H9 (cell line): ENCODE data around the gene POLR2A. TPM values are rescaled to one million over a fixed set of nuclear protein-coding genes. Genes with fewer than 3 reads are reported as not detected.

Experiments used
- DNase-seq: peaks from one replicate; pipeline ENCODE4 v3.0.0-alpha.2; 2017
- H2AFZ ChIP-seq: one replicate; pipeline ENCODE4 v1.6.1; 2013; ENCODE audit warnings: mild to moderate bottlenecking, low read length, control low read depth, moderate library complexity
- H2AK5ac ChIP-seq: 2 replicates; pipeline ENCODE4 v1.6.1; 2013; ENCODE audit warnings: low read length, control low read depth, mixed read lengths; ENCODE audit not compliant: insufficient read length
- H2BK120ac ChIP-seq: one replicate; pipeline ENCODE4 v1.6.1; 2013; ENCODE audit warnings: low read depth, mild to moderate bottlenecking, low read length, control low read depth, inconsistent platforms; ENCODE audit not compliant: poor library complexity, severe bottlenecking
- H2BK12ac ChIP-seq: 2 replicates; pipeline ENCODE4 v1.6.1; 2013; ENCODE audit warnings: low read length, control low read depth, mixed read lengths, low read depth; ENCODE audit not compliant: insufficient read length
- H2BK15ac ChIP-seq: 2 replicates; pipeline ENCODE4 v1.6.1; 2013; ENCODE audit warnings: low read depth, low read length, control low read depth
- H2BK20ac ChIP-seq: one replicate; pipeline ENCODE4 v1.6.1; 2013; ENCODE audit warnings: low read depth, mild to moderate bottlenecking, low read length, control low read depth, inconsistent platforms; ENCODE audit not compliant: poor library complexity, severe bottlenecking
- H2BK5ac ChIP-seq: 2 replicates; pipeline ENCODE4 v1.6.1; 2013; ENCODE audit warnings: low read length, control low read depth, mixed read lengths; ENCODE audit not compliant: insufficient read length
- H3K14ac ChIP-seq: 2 replicates; pipeline ENCODE4 v1.6.1; 2013; ENCODE audit warnings: low read length, control low read depth; ENCODE audit not compliant: insufficient read depth
- H3K18ac ChIP-seq: 2 replicates; pipeline ENCODE4 v1.6.1; 2013; ENCODE audit warnings: low read depth, mild to moderate bottlenecking, mixed read lengths, low read length, control low read depth; ENCODE audit not compliant: insufficient read length
- H3K23ac ChIP-seq: 2 replicates; pipeline ENCODE4 v1.6.1; 2013; ENCODE audit warnings: low read length, control low read depth, mixed read lengths, low read depth; ENCODE audit not compliant: insufficient read length
- H3K23me2 ChIP-seq: 2 replicates; pipeline ENCODE4 v1.6.1; 2013; ENCODE audit warnings: low read depth, mild to moderate bottlenecking, mixed read lengths, low read length, control low read depth; ENCODE audit not compliant: insufficient read length, poor library complexity, severe bottlenecking
- H3K27ac ChIP-seq: 2 replicates; pipeline ENCODE4 v1.5.1; 2013; ENCODE audit warnings: low read length, control low read depth, mixed read lengths, low read depth; ENCODE audit not compliant: insufficient read length
- H3K27me3 ChIP-seq: 2 replicates; pipeline ENCODE4 v1.6.1; 2013; ENCODE audit warnings: low read length, control low read depth, inconsistent platforms; ENCODE audit not compliant: insufficient read depth
- H3K4ac ChIP-seq: 2 replicates; pipeline ENCODE4 v1.6.1; 2013; ENCODE audit warnings: low read depth, mild to moderate bottlenecking, control low read depth, inconsistent platforms, low read length, moderate library complexity
- H3K4me1 ChIP-seq: 2 replicates; pipeline ENCODE4 v1.6.1; 2013; ENCODE audit warnings: low read length, control low read depth, inconsistent platforms; ENCODE audit not compliant: insufficient read depth
- H3K4me2 ChIP-seq: 2 replicates; pipeline ENCODE4 v1.6.1; 2013; ENCODE audit warnings: low read length, control low read depth, mixed read lengths; ENCODE audit not compliant: insufficient read length, insufficient read depth
- H3K56ac ChIP-seq: 2 replicates; pipeline ENCODE4 v1.6.1; 2013; ENCODE audit warnings: low read depth, mild to moderate bottlenecking, mixed read lengths, low read length, control low read depth; ENCODE audit not compliant: insufficient read length
- H3K79me1 ChIP-seq: 2 replicates; pipeline ENCODE4 v1.6.1; 2013; ENCODE audit warnings: low read depth, mild to moderate bottlenecking, moderate library complexity, low read length, control low read depth, inconsistent platforms; ENCODE audit not compliant: insufficient read depth, poor library complexity, severe bottlenecking
- H3K79me2 ChIP-seq: 2 replicates; pipeline ENCODE4 v1.6.1; 2013; ENCODE audit warnings: low read length, control low read depth, inconsistent platforms; ENCODE audit not compliant: insufficient read depth
- H3K9ac ChIP-seq: 2 replicates; pipeline ENCODE4 v1.6.1; 2013; ENCODE audit warnings: low read length, control low read depth, mixed read lengths; ENCODE audit not compliant: insufficient read length; ENCODE audit errors: extremely low read depth
- H3K9me3 ChIP-seq: one replicate; pipeline ENCODE4 v1.6.1; 2013; ENCODE audit warnings: low read depth, low read length, inconsistent platforms; ENCODE audit not compliant: control insufficient read depth
- H3T11ph ChIP-seq: one replicate; pipeline ENCODE4 v1.6.1; 2013; ENCODE audit warnings: mild to moderate bottlenecking, low read length, control low read depth, inconsistent platforms
- H4K20me1 ChIP-seq: one replicate; pipeline ENCODE4 v1.6.1; 2013; ENCODE audit not compliant: control insufficient read depth, insufficient read length, insufficient read depth
- H4K5ac ChIP-seq: 2 replicates; pipeline ENCODE4 v1.6.1; 2013; ENCODE audit warnings: low read depth, mild to moderate bottlenecking, mixed read lengths, low read length, control low read depth; ENCODE audit not compliant: insufficient read length
- H4K8ac ChIP-seq: replicated peaks from 2 replicates; pipeline ENCODE4 v1.6.1; 2013; ENCODE audit warnings: low read length, control low read depth, mixed read lengths, low read depth; ENCODE audit not compliant: insufficient read length
- H4K91ac ChIP-seq: 2 replicates; pipeline ENCODE4 v1.6.1; 2013; ENCODE audit warnings: low read depth, mild to moderate bottlenecking, moderate library complexity, mixed read lengths, low read length, control low read depth; ENCODE audit not compliant: insufficient read length
- H3K27ac Mint-ChIP-seq, 3 experiments: 2 replicates in 2 of 3; 3 replicates in 1 of 3; pipeline ENCODE4 v1.8.0; 2020 to 2021; ENCODE audit warnings: mixed read lengths in 3 of 3, mild to moderate bottlenecking in 1 of 3, moderate library complexity in 1 of 3
- H3K27me3 Mint-ChIP-seq: 2 replicates; pipeline ENCODE4 v1.8.0; 2021; ENCODE audit warnings: low read depth, mild to moderate bottlenecking, moderate library complexity, mixed read lengths
- H3K36me3 Mint-ChIP-seq, 3 experiments: 2 replicates in 2 of 3; 3 replicates in 1 of 3; pipeline ENCODE4 v1.8.0; 2020 to 2021; ENCODE audit warnings: low read depth in 3 of 3, mixed read lengths in 3 of 3; ENCODE audit not compliant: insufficient read depth in 1 of 3
- H3K4me1 Mint-ChIP-seq, 2 experiments: 2 replicates each; pipeline ENCODE4 v1.8.0; 2020; ENCODE audit warnings: mixed read lengths in 2 of 2
- H3K4me3 Mint-ChIP-seq, 2 experiments: 2 replicates in 1 of 2; 3 replicates in 1 of 2; pipeline ENCODE4 v1.8.0; 2020 to 2021; ENCODE audit warnings: mild to moderate bottlenecking in 2 of 2, mixed read lengths in 2 of 2, moderate library complexity in 1 of 2
- H3K9me3 Mint-ChIP-seq, 2 experiments: 2 replicates in 1 of 2; 3 replicates in 1 of 2; pipeline ENCODE4 v1.8.0; 2020; ENCODE audit warnings: mild to moderate bottlenecking in 2 of 2, mixed read lengths in 2 of 2, moderate library complexity in 1 of 2
- WGBS: extraction: QIAGEN DNeasy Blood & Tissue Kit; methylation state at CpG from one replicate; pipeline ENCODE4 v1.1.7; 2013; ENCODE audit warnings: missing lambda C conversion rate, low lambda C conversion rate, mixed read lengths; ENCODE audit not compliant: insufficient read length; ENCODE audit errors: extremely low coverage; 5-methylcytosine and 5-hydroxymethylcytosine counted together
- total RNA-seq: library from RNA; stranded (reverse); gene quantifications from 2 replicates; pipeline ENCODE4 v1.2.1, GENCODE V29; 2021
- TF ChIP-seq, protein P1 (sequence below): fragments of 200-600 bp; sonication (generic); conservative IDR thresholded peaks from 3 replicates; pipeline ENCODE4 v1.8.0; 2021; ENCODE audit warnings: antibody characterized with exemption, mild to moderate bottlenecking

The POLR2A gene
- total RNA-seq, 1 experiment from 2014 or later = 153 TPM

DNA sequence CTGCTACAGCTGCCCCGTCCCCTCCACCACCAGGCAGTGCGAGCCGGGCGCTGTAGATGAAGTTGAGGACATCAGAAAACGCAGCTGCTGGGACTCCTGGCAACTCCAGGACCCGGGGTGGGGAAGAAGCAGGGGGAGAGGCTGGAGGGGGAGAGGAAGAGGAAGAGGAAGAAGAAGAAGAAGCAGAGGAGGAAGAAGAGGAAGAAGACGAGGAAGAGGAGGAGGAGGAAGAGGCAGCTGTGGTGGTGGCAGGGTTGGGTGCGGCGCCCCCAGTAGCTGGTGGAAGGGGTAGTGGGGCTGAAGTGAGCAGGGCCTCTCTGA lies 17.9 kb upstream of the POLR2A start:
- H2BK15ac ChIP-seq = no peak overlapping the region
- no peak overlapping the region for H3K27ac ChIP-seq
- no peaks in the 10 kb centered on the region for H3K23me2 ChIP-seq
- no peak overlapping the region for H3K4me2 ChIP-seq
- no peak overlapping the region for H2AK5ac ChIP-seq
- no peak overlapping the region for H3K23ac ChIP-seq
- H3K27me3 ChIP-seq = no peaks in the 10 kb centered on the region
- DNase-seq = no peak
- no peak overlapping the region for H3K56ac ChIP-seq
- H4K5ac ChIP-seq = no peak overlapping the region
- no peak overlapping the region for H3K18ac ChIP-seq
- peaks cover 3 to 7% of the 10 kb centered on the region in 2 experiments for H3K4me1 Mint-ChIP-seq
- WGBS = no CpG with 5 or more reads among the region's 9 CpGs
- peaks cover 3% of the 10 kb centered on the region; the same call in 1 of the 2 replicates for H3K4me1 ChIP-seq
- H3K79me1 ChIP-seq = no peaks in the 10 kb centered on the region
- TF ChIP-seq, protein P1, sequence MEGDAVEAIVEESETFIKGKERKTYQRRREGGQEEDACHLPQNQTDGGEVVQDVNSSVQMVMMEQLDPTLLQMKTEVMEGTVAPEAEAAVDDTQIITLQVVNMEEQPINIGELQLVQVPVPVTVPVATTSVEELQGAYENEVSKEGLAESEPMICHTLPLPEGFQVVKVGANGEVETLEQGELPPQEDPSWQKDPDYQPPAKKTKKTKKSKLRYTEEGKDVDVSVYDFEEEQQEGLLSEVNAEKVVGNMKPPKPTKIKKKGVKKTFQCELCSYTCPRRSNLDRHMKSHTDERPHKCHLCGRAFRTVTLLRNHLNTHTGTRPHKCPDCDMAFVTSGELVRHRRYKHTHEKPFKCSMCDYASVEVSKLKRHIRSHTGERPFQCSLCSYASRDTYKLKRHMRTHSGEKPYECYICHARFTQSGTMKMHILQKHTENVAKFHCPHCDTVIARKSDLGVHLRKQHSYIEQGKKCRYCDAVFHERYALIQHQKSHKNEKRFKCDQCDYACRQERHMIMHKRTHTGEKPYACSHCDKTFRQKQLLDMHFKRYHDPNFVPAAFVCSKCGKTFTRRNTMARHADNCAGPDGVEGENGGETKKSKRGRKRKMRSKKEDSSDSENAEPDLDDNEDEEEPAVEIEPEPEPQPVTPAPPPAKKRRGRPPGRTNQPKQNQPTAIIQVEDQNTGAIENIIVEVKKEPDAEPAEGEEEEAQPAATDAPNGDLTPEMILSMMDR = no peak
- no peaks in the 10 kb centered on the region for H3K79me2 ChIP-seq
- H4K20me1 ChIP-seq = peaks cover 2% of the 10 kb centered on the region
- no peaks in the 10 kb centered on the region for H3K9me3 ChIP-seq
- no peak overlapping the region for H3K4me3 Mint-ChIP-seq
- no peak overlapping the region for H4K91ac ChIP-seq
- no peak overlapping the region for H4K8ac ChIP-seq
- no peak overlapping the region for H3K4ac ChIP-seq
- no peak overlapping the region for H2BK12ac ChIP-seq
- H3K27me3 Mint-ChIP-seq = no peaks in the 10 kb centered on the region
- H3K14ac ChIP-seq = no peak overlapping the region; the same call in 1 of the 2 replicates
- H3T11ph ChIP-seq = no peak overlapping the region
- no peak overlapping the region for H2BK120ac ChIP-seq
- no peak overlapping the region for H2BK20ac ChIP-seq
- H2AFZ ChIP-seq = no peak overlapping the region
- H2BK5ac ChIP-seq = no peak overlapping the region
- no peak overlapping the region for H3K9ac ChIP-seq
- peaks cover 2 to 19% (median 18%) of the 10 kb centered on the region in 3 experiments; a peak in 5 of 7 replicates for H3K36me3 Mint-ChIP-seq
- H3K9me3 Mint-ChIP-seq = no peaks in the 10 kb centered on the region
- H3K27ac Mint-ChIP-seq = no peak overlapping the region
